ENCODE measurements around the gene FOXO6. TPM values are rescaled to one million over a fixed set of nuclear protein-coding genes. Genes with fewer than 3 reads are reported as not detected.

FOXO6 gene
- total and polyA plus RNA-seq, 5 donors, result 1.1 to 7.0 (median 4.2) TPM

DNA sequence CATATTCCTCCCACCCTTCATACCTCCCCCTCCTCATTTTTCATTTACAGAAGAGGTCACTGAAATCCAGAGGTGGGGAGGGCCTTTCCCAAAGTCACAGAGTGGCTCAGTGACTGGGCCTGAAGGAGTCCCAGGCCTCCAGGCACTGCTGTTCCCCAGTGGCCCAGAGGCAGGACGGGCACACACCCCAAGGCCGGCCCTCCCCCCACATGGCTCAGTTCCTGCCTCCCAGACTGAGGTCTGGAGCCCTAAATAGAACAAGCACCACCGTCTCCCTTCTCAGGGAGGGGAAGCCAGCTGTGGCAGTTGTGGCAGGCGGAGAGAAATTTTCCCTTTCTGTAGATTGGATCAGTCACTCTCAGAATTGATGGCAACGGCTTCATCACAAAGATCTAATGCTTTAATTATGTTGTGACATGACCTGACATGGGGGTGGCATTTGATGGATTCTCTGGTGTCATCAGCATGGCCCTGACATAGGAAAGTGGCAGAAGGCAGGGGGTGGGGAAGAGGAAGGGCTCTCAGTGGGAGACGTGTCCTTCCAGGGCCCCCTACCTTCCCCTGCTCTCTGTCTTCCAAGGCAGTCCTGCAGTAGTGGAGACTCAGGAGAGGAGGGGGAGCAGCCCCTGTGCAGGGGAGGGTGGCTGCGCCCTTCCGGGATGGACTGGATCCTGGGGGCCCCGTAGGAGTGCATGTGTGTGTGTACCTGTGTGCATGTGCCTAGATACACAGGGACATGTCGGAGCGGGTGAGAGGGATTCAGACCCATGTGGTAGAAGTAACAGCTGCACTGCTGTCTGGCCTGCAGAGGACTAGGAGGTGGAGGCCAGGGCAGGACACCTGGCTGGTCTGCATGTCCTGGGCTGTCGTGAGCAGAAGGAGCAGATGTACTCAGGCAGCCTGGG, 41.2 kb upstream of the FOXO6 start:
- WGBS, result 55% methylated on average over 12 of the region's 12 CpGs
- no peak overlapping the region for H3K4me3 ChIP-seq (ENCODE audit: low read length)
- ATAC-seq (peak; percentile 71 to 81), DNase-seq (peak; percentile 43 to 82 (median 78))
- intact Hi-C loops (cut with DNase I), result loop anchor here (5.0 to 10.0 kb wide), 2 partner anchors 95 to 97 kb away; no protein-coding TSS in a partner anchor
- H3K27me3 ChIP-seq (ENCODE audit: control insufficient read depth, insufficient read depth), result no peaks in the 10 kb centered on the region
- no peaks in the 10 kb centered on the region for H3K9me3 ChIP-seq (ENCODE audit: control insufficient read depth, low read length)
- peak overlapping the region; percentile 79 for H3K27ac ChIP-seq (ENCODE audit: low read length)
- peaks cover 3% of the 10 kb centered on the region for H3K4me1 ChIP-seq (ENCODE audit: control insufficient read depth, insufficient read depth, low read length)

DNA sequence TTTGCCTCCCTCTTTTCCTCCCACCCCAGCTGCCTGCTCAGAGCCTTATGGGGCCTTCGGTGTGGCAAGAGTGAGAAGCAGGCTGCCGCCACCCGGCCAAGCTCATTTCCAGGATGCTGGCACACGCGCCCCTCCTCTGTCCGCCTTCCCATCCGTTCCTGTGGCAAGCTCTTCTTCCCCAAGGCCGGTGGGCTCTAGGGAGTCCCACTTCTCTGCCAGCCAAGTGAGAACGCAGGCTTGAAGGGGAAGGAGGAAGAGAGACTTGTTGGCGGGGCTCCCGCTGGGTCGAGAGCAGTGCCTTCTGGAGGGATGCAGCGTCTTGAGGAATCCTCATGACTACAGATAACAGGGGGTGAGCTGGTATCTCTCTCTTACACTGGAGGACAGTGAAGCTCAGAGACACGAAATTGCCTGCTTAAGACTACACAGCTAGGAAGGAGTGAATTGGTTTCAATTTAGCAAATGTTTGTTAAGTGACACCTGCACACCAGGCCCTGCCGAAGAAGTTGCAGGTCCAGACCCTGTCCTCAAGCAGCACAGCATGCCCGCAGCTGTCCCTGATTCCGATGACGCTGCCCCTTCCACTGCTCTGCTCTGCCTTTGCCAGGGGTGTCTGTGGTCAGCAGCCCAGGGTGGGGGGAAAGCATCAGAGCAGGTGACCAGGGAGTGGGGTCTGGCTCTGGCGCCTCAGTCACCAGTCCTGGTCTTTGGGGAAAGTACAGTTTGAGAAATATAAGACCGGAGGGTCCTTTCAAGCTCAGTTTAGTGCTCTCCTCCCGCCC, 40.1 kb upstream of the FOXO6 start:
- Histone ChIP-seq H3K9me3 (ENCODE audit: control insufficient read depth, low read length) (no peaks in the 10 kb centered on the region), H3K27ac (ENCODE audit: low read length) (no peak overlapping the region), H3K4me1 (ENCODE audit: control insufficient read depth, insufficient read depth, low read length) (peaks cover 3% of the 10 kb centered on the region), H3K4me3 (ENCODE audit: low read length) (no peak overlapping the region), H3K27me3 (ENCODE audit: control insufficient read depth, insufficient read depth) (no peaks in the 10 kb centered on the region)
- 78% methylated on average over 21 of the region's 21 CpGs for WGBS
- intact Hi-C loops (cut with DNase I), result loop anchor here (5.0 to 10.0 kb wide), 2 partner anchors 94 to 96 kb away; no protein-coding TSS in a partner anchor
- ATAC-seq, result no peak
- DNase-seq, result no peak

DNA sequence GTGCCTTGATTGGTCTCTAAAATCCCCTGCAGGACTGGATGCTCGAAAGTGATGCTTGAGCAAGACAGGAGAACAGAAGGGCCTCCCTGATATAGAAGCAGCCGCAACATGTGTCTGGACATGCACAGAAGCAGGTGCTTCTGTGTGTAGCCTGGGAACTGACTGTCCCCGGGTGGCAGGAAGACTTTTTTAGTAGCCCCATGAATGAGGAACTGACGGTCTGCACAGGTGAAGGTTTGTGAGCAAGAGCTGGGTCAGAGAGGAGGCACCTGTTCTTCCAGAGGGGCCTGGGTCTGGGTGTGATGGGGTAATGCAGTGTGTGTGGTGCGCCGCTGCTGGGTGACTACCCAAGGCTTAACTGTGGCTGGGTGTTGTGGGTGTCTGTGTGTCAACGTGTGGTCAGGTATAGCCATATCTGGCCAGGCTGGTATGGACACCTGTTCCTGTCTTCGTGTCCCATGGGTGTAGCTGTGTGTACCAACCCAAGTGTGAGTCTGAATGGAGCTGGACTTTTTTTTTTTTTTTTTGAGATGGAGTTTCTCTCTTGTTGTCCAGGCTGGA, 39.1 kb upstream of the FOXO6 start:
- intact Hi-C loops (cut with DNase I), result loop anchor here (5.0 to 10.0 kb wide), 2 partner anchors 93 to 95 kb away; no protein-coding TSS in a partner anchor
- Histone ChIP-seq H3K27ac (ENCODE audit: low read length) (no peak overlapping the region), H3K4me3 (ENCODE audit: low read length) (no peak overlapping the region), H3K27me3 (ENCODE audit: control insufficient read depth, insufficient read depth) (no peaks in the 10 kb centered on the region), H3K9me3 (ENCODE audit: control insufficient read depth, low read length) (no peaks in the 10 kb centered on the region), H3K4me1 (ENCODE audit: control insufficient read depth, insufficient read depth, low read length) (peaks cover 3% of the 10 kb centered on the region)
- ATAC-seq (no peak), DNase-seq (no peak)
- 95% methylated on average over 8 of the region's 8 CpGs for WGBS

DNA sequence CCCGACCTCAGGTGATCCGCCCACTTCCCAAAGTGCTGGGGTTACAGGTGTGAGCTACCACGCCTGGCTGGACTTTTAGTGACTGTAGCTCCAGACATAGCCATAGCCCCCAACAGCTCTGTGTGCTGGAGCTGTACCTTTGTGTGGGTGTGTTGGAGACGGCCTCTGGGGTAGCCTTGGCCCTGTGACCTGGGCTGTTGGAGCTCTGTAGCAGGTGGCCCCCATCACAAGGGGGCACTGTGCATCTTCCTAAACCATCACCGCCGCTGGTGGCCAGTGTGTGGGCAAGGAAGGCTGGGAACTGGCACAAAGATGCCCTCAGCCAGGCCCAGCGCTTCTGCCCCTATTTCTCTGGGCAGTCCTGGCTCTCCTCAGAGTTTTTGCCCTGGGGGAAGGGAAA, 38.4 kb upstream of the FOXO6 start:
- intact Hi-C loops (cut with DNase I), result loop anchor here (5.0 to 10.0 kb wide), 2 partner anchors 92 to 94 kb away; no protein-coding TSS in a partner anchor
- DNase-seq, result peak in 2 of 3 donors; percentile 58 to 72

GRCh38 chr1:41323243-41323642, 38.0 kb upstream of the FOXO6 start:
- peaks cover 3% of the 10 kb centered on the region for H3K4me1 ChIP-seq (ENCODE audit: control insufficient read depth, insufficient read depth, low read length)
- intact Hi-C loops (cut with DNase I), result loop anchor here (5.0 to 10.0 kb wide), 2 partner anchors 92 to 94 kb away; no protein-coding TSS in a partner anchor
- no peaks in the 10 kb centered on the region for H3K27me3 ChIP-seq (ENCODE audit: control insufficient read depth, insufficient read depth)
- H3K4me3 ChIP-seq (ENCODE audit: low read length), result no peak overlapping the region
- no peaks in the 10 kb centered on the region for H3K9me3 ChIP-seq (ENCODE audit: control insufficient read depth, low read length)
- ATAC-seq, result no peak
- H3K27ac ChIP-seq (ENCODE audit: low read length), result no peak overlapping the region
- DNase-seq, result no peak
- WGBS, result 82% methylated on average over 5 of the region's 5 CpGs

More for the DNA sequence above, 38.4 kb upstream of the FOXO6 start:
- peak; percentile 58 for ATAC-seq
- Histone ChIP-seq H3K27ac (ENCODE audit: low read length) (no peak overlapping the region), H3K4me3 (ENCODE audit: low read length) (no peak overlapping the region), H3K27me3 (ENCODE audit: control insufficient read depth, insufficient read depth) (no peaks in the 10 kb centered on the region), H3K9me3 (ENCODE audit: control insufficient read depth, low read length) (no peaks in the 10 kb centered on the region), H3K4me1 (ENCODE audit: control insufficient read depth, insufficient read depth, low read length) (peaks cover 3% of the 10 kb centered on the region)
- 73% methylated on average over 7 of the region's 7 CpGs for WGBS

DNA sequence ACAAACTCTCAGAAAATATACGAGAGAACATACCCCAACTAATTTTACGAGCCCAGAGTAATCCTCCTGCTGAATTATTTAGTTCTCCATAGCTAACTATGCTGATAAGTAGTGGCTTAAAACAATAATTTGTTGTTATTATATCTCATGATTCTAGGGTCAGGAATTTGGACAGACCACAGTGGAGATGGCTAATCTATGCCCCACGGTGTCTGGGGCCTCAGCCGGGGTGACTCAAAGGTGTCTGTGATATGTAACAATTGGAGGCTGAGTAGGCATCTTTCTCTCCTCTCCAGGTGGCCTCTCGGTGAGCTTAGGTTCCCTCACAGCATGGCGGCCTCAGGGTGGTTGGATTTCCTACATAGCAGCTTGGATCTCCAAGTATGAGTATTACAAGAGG, 35.4 kb upstream of the FOXO6 start:
- intact Hi-C loops (cut with DNase I), result loop anchor here in 1 of 4 donors (10.0 kb wide), 1 partner anchor 89 kb away; no protein-coding TSS in a partner anchor
- H3K4me1 ChIP-seq (ENCODE audit: control insufficient read depth, insufficient read depth, low read length), result no peaks in the 10 kb centered on the region
- no peaks in the 10 kb centered on the region for H3K9me3 ChIP-seq (ENCODE audit: control insufficient read depth, low read length)
- 84% methylated on average over 6 of the region's 6 CpGs for WGBS
- H3K27ac ChIP-seq (ENCODE audit: low read length), result no peak overlapping the region
- DNase-seq, result no peak
- no peak overlapping the region for H3K4me3 ChIP-seq (ENCODE audit: low read length)
- ATAC-seq, result no peak
- no peaks in the 10 kb centered on the region for H3K27me3 ChIP-seq (ENCODE audit: control insufficient read depth, insufficient read depth)

DNA sequence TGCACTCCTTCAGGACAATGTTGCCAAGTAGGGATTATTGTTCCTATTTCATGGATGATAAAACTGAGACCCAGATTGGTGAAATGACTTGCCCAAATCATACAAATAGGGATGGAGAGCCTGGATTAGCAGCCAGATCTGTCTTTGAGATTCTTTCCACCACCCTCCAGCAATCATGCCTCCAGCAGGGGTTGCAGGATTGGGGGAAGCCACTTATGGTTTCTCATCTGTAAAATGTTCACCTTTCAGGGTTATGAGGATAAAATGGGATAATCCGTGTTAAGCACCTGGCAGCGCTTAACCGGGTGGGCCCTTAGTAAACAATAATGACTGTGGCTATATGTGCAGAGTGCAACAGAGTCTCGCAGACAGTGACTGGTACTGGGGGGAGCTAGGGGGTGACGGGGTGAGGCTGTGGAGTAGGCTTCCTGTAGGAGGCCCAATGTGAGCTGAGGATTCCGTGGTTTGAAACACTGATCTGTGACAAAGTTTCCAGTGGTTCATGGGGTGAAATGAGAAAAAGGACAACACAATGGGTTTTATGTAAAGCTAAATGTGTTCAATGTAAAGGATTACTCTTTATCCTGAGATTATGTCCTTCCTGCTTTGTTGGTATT, 33.7 kb upstream of the FOXO6 start:
- ATAC-seq, result no peak
- Histone ChIP-seq H3K4me3 (ENCODE audit: low read length) (no peak overlapping the region), H3K27ac (ENCODE audit: low read length) (no peak overlapping the region), H3K27me3 (ENCODE audit: control insufficient read depth, insufficient read depth) (no peaks in the 10 kb centered on the region), H3K4me1 (ENCODE audit: control insufficient read depth, insufficient read depth, low read length) (no peaks in the 10 kb centered on the region), H3K9me3 (ENCODE audit: control insufficient read depth, low read length) (no peaks in the 10 kb centered on the region)
- intact Hi-C loops (cut with DNase I), result loop anchor here in 1 of 4 donors (10.0 kb wide), 1 partner anchor 87 kb away; no protein-coding TSS in a partner anchor
- DNase-seq, result no peak
- 74% methylated on average over 6 of the region's 6 CpGs for WGBS

- Histone ChIP-seq H3K27ac (ENCODE audit: low read length) (no peak overlapping the region), H3K4me1 (ENCODE audit: control insufficient read depth, insufficient read depth, low read length) (no peaks in the 10 kb centered on the region), H3K9me3 (ENCODE audit: control insufficient read depth, low read length) (no peaks in the 10 kb centered on the region), H3K4me3 (ENCODE audit: low read length) (no peak overlapping the region), H3K27me3 (ENCODE audit: control insufficient read depth, insufficient read depth) (no peaks in the 10 kb centered on the region)
- 85% methylated on average over 7 of the region's 7 CpGs for WGBS
- ATAC-seq (no peak), DNase-seq (no peak)
- intact Hi-C loops (cut with DNase I), result loop anchor here in 1 of 4 donors (10.0 kb wide), 1 partner anchor 87 kb away; no protein-coding TSS in a partner anchor
Measured at GRCh38 chr1:41328001-41328615, 33.1 kb upstream of the FOXO6 start.

DNA sequence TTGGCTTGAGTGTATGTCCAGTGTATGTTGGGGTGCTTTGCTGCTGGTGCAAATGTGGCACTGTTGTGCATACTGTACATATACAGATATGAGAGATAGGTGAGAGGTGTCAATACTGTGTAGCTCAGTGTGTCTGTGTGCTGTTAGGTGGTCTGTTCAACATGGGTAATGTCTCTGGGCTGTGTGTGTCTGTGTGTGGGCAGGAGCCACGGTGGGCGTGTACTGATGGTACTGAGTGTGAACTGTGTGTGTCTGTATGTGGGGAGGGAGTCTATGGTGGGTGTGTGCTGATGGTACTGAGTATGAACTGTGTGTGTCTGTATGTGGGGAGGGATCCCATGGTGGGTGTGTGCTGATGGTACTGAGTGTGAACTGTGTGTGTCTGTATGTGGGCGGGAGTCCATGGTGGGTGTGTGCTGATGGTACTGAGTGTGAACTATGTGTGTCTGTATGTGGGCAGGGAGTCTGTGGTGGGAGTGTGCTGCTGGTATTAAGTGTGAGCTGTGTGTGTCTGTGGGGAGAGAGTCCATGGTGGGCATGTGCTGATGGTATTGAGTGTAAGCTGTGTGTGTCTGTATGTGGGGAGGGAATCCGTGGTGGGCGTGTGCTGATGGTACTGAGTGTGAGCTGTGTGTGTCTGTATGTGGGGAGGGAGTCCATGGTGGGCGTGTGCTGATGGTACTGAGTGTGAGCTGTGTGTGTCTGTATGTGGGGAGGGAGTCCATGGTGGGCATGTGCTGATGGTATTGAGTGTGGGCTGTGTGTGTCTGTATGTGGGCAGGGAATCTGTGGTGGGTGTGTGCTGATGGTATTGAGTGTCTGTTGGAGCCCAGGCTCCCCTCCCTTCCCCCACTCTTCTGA, 32.2 kb upstream of the FOXO6 start:
- DNase-seq (no peak), ATAC-seq (no peak)
- 94% methylated on average over 6 of the region's 6 CpGs for WGBS
- H3K27me3 ChIP-seq (ENCODE audit: control insufficient read depth, insufficient read depth), result no peaks in the 10 kb centered on the region
- H3K4me1 ChIP-seq (ENCODE audit: control insufficient read depth, insufficient read depth, low read length), result no peaks in the 10 kb centered on the region
- intact Hi-C loops (cut with DNase I), result loop anchor here in 1 of 4 donors (10.0 kb wide), 1 partner anchor 86 kb away; no protein-coding TSS in a partner anchor
- H3K9me3 ChIP-seq (ENCODE audit: control insufficient read depth, low read length), result no peaks in the 10 kb centered on the region
- no peak overlapping the region for H3K27ac ChIP-seq (ENCODE audit: low read length)
- H3K4me3 ChIP-seq (ENCODE audit: low read length), result no peak overlapping the region
